HepG2 (cell line): ENCODE measurements around the gene GNL1. TPM values are rescaled to one million over a fixed set of nuclear protein-coding genes. Genes with fewer than 3 reads are reported as not detected.

Source experiments
- EHMT2 ChIP-seq: fragments of 200-600 bp; sonication (generic); IDR thresholded peaks from 2 replicates; pipeline ENCODE4 v1.7.0; 2017; ENCODE audit warnings: antibody characterized with exemption, low read depth, low read length, borderline replicate concordance
- FOXJ3 ChIP-seq: sonication (generic); formaldehyde crosslinking; IDR thresholded peaks from 2 replicates; pipeline ENCODE4 v1.4.0; 2020; ENCODE audit warnings: missing genetic modification reagents, mild to moderate bottlenecking, borderline replicate concordance
- GATA4 ChIP-seq: sonication (generic); IDR thresholded peaks from 2 replicates; pipeline ENCODE4 v1.6.1; 2016; ENCODE audit warnings: antibody characterized with exemption, low read depth, borderline replicate concordance
- MAX ChIP-seq: IDR thresholded peaks from 2 replicates; pipeline ENCODE4 v1.6.1; 2012; ENCODE audit warnings: inconsistent platforms
- MYPOP ChIP-seq: sonication (generic); formaldehyde crosslinking; IDR thresholded peaks from 2 replicates; pipeline ENCODE4 v1.8.1; 2023; ENCODE audit warnings: mild to moderate bottlenecking, moderate library complexity, missing genetic modification reagents
- NBN ChIP-seq: fragments of 450-650 bp; conservative IDR thresholded peaks from 2 replicates; pipeline ENCODE4 v1.6.1; 2017
- NRL ChIP-seq: sonication (generic); formaldehyde crosslinking; IDR thresholded peaks from 2 replicates; pipeline ENCODE4 v1.5.0; 2020; ENCODE audit warnings: missing genetic modification reagents, mild to moderate bottlenecking, moderate library complexity, borderline replicate concordance
- PHF8 ChIP-seq: sonication (generic); formaldehyde crosslinking; IDR thresholded peaks from 2 replicates; pipeline ENCODE4 v1.5.0; 2020; ENCODE audit warnings: missing genetic modification reagents
- SOX5 ChIP-seq: IDR thresholded peaks from 2 replicates; pipeline ENCODE4 v1.6.1; 2016; ENCODE audit warnings: borderline replicate concordance
- UBTF ChIP-seq: sonication (generic); formaldehyde crosslinking; IDR thresholded peaks from 2 replicates; pipeline ENCODE4 v1.4.0; 2020; ENCODE audit warnings: mild to moderate bottlenecking, missing genetic modification reagents
- ZNF501 ChIP-seq: sonication (generic); formaldehyde crosslinking; IDR thresholded peaks from 2 replicates; pipeline ENCODE4 v1.5.1; 2020; ENCODE audit warnings: mild to moderate bottlenecking, moderate library complexity, missing genetic modification reagents
- ZNF800 ChIP-seq: sonication (generic); formaldehyde crosslinking; IDR thresholded peaks from 2 replicates; pipeline ENCODE4 v1.4.0; 2020; ENCODE audit warnings: missing genetic modification reagents
- polyA plus RNA-seq, 8 experiments: library from polyadenylated mRNA; depleted of rRNA in 3 of 8; stranded (reverse) in 7 of 8; unstranded in 1 of 8; fragments of >200 nt; fragmentation: Illumina TruSeq in 4 of 8; extraction: Trizol in 4 of 8; gene quantifications; 2 replicates each; pipeline versions ENCODE4 v1.2.1 to v1.2.3, GENCODE V29; 2011 to 2016; ENCODE audit warnings: low read depth in 4 of 8, missing spikeins in 1 of 8, mixed read lengths in 1 of 8; ENCODE audit not compliant: insufficient read depth in 1 of 8
- total RNA-seq, 5 experiments: library from RNA; depleted of rRNA; stranded (reverse); fragments of >200 nt; fragmentation: Illumina TruSeq; extraction: Trizol; gene quantifications; 2 replicates each; pipeline ENCODE4 v1.2.3, GENCODE V29; 2016; ENCODE audit warnings: low read depth in 1 of 5
- TF ChIP-seq, protein P1 (sequence below): sonication (generic); formaldehyde crosslinking; IDR thresholded peaks from 2 replicates; pipeline ENCODE4; 2020; ENCODE audit warnings: missing genetic modification reagents, mild to moderate bottlenecking, borderline replicate concordance
- TF ChIP-seq, protein P2 (sequence below): IDR thresholded peaks from 2 replicates; pipeline ENCODE4 v1.6.1; 2016; ENCODE audit warnings: low read depth, borderline replicate concordance
- TF ChIP-seq, protein P3 (sequence below): sonication (generic); formaldehyde crosslinking; IDR thresholded peaks from 2 replicates; pipeline ENCODE4 v1.5.0; 2020; ENCODE audit warnings: mild to moderate bottlenecking, missing genetic modification reagents, borderline replicate concordance

Gene GNL1
- total and polyA plus RNA-seq, 2 of the 13 experiments (the other 11 are each of a cell fraction or from before 2014, with no cell fraction given): 35.0 to 55.6 TPM

- no peak for TF ChIP-seq NBN
- TF ChIP-seq NRL (CRISPR knock-in tag): peak; percentile 66
- no peak for TF ChIP-seq EHMT2
- TF ChIP-seq, protein P1, sequence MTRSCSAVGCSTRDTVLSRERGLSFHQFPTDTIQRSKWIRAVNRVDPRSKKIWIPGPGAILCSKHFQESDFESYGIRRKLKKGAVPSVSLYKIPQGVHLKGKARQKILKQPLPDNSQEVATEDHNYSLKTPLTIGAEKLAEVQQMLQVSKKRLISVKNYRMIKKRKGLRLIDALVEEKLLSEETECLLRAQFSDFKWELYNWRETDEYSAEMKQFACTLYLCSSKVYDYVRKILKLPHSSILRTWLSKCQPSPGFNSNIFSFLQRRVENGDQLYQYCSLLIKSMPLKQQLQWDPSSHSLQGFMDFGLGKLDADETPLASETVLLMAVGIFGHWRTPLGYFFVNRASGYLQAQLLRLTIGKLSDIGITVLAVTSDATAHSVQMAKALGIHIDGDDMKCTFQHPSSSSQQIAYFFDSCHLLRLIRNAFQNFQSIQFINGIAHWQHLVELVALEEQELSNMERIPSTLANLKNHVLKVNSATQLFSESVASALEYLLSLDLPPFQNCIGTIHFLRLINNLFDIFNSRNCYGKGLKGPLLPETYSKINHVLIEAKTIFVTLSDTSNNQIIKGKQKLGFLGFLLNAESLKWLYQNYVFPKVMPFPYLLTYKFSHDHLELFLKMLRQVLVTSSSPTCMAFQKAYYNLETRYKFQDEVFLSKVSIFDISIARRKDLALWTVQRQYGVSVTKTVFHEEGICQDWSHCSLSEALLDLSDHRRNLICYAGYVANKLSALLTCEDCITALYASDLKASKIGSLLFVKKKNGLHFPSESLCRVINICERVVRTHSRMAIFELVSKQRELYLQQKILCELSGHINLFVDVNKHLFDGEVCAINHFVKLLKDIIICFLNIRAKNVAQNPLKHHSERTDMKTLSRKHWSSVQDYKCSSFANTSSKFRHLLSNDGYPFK (CRISPR knock-in tag): peak; percentile 54; the same call in 1 of the 2 replicates
- peak; percentile 63; the same call in 1 of the 2 replicates for TF ChIP-seq PHF8
- 0 out of 2 replicates have a peak, but pooled peaks have one; percentile 30 for TF ChIP-seq MAX
- TF ChIP-seq, protein P2, sequence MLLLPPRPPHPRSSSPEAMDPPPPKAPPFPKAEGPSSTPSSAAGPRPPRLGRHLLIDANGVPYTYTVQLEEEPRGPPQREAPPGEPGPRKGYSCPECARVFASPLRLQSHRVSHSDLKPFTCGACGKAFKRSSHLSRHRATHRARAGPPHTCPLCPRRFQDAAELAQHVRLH (CRISPR knock-in tag): peak; percentile 95; the same call in 1 of the 2 replicates
- TF ChIP-seq SOX5: 0 out of 2 replicates have a peak, but pooled peaks have one; percentile 60
- TF ChIP-seq, protein P3, sequence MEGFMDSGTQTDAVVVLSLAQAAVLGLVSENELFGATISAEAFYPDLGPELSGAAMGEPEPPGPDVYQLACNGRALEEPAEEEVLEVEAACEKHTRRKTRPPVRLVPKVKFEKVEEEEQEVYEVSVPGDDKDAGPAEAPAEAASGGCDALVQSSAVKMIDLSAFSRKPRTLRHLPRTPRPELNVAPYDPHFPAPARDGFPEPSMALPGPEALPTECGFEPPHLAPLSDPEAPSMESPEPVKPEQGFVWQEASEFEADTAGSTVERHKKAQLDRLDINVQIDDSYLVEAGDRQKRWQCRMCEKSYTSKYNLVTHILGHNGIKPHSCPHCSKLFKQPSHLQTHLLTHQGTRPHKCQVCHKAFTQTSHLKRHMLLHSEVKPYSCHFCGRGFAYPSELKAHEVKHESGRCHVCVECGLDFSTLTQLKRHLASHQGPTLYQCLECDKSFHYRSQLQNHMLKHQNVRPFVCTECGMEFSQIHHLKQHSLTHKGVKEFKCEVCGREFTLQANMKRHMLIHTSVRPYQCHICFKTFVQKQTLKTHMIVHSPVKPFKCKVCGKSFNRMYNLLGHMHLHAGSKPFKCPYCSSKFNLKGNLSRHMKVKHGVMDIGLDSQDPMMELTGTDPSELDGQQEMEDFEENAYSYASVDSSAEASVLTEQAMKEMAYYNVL: peak; percentile 69; the same call in 1 of the 2 replicates
- TF ChIP-seq ZNF800 (CRISPR knock-in tag): peak; percentile 75; the same call in 1 of the 2 replicates
- TF ChIP-seq UBTF: peak; percentile 53; the same call in 1 of the 2 replicates
- peak; percentile 30; the same call in 1 of the 2 replicates for TF ChIP-seq GATA4
- peak; percentile 88 for TF ChIP-seq MYPOP
- TF ChIP-seq ZNF501: peak; percentile 86
- peak; percentile 87 for TF ChIP-seq FOXJ3 (CRISPR knock-in tag)
Measured at GRCh38 chr6:30515944-30516753, 40.1 kb downstream of the GNL1 start (continued).
